Stimulated activated CD8-positive, alpha-beta memory T cell treated with anti-CD3 and anti-CD28 coated beads, Interleukin-4, amount 100 ng/mL, for 24 hours (primary cell): ENCODE measurements around the gene HSPA12A.

ENCODE experiments used
- DNase-seq: peaks from one replicate; pipeline ENCODE4 v3.0.0-alpha.2; 2020; ENCODE audit warnings: low read depth

The HSPA12A gene

GRCh38 chr10:116689744-116690143, 52.6 kb downstream of the HSPA12A start:
- no peak for DNase-seq

DNA sequence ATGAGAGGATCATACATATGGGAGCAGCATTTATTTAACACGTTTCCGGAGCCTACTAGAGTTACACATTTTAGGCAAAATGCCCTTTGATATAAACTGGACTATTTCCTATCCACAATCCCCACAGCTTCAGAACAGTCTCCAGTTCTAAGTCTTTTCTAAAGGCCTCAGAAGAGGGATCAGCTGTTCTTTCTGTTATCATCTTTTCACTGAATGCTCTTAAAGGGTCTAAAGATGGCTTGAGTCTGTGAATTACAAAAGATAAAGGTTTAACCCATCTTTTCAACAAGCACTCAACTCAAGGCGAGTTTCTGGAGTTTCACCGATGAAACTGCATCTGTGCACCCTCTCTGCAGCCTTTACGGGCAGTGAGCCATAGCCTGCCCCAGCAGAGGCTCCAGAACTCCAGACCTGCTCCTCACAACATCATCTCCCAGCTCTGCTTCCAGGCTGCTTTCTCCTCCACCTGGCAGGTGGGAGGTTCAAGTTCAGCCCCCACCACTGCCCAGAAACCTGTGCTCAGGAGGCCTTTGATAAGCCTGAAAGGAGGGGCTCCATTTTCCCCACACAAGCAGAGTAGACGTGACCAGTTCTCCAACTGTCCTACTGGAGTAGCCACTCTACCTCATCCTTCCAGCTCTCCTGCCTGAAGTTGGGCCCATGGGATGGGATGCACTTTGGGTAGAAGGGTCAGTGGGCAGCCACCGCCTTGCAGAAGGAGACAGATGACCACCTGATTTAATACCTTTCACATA, 53.4 kb downstream of the HSPA12A start:
- no peak for DNase-seq

GRCh38 chr10:116688241-116688711, 54.1 kb downstream of the HSPA12A start:
- no peak for DNase-seq

DNA sequence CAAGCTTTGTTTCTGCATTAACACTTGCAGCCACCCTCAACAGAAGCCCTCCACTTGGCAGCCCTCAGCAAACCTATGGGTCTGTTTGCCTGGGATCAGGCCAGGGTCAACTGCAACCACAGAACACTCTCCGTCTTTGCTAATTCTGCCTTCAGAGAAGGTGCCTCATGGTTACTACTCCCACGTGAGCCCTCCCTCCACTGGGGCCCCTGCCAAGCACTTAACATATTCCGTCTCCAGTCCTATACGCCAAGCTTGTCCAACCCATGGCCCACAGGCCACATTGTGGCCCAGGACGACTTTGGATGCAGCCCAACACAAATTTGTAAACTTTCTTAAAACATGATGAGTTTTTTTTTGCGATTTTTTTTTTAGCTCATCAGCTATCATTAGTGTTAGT, 54.7 kb downstream of the HSPA12A start:
- no peak for DNase-seq

DNA sequence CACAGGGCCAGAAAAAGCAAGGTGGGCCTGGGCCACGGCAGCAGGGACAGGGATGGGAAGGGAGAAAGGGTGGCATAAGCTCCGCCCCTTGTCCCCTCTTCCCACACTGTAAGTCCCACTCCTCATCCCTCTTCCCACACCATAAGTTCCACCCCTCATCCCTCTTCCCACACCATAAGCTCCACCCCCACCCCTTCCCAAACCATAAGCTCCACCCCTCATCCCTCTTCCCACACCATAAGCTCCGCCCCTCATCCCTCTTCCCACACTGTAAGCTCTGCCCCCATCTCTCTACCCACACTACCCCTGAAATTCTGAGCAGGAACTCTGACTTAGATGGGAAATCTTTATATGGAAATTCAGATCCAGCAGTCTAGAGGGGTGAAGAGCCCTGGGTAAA, 55.7 kb downstream of the HSPA12A start:
- DNase-seq = no peak

DNA sequence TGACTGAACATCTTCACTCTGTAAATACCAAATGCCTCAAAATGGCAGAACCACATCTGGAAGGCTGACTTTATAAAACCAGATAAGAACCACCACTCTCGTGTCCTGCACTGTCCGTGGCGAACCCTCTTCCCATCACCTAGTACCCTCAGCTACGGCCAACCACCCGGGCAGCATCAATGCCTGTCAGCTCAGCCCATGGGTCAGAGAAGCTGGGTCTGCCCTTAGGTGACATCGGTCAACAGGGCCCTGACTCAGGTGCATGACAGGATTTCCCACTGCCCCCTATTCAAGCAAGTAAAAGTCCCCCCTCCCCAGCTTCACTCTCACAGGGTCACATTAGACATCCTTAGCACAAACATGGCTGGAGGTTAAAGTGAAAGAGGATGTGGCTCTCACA, 56.6 kb downstream of the HSPA12A start:
- no peak for DNase-seq

DNA sequence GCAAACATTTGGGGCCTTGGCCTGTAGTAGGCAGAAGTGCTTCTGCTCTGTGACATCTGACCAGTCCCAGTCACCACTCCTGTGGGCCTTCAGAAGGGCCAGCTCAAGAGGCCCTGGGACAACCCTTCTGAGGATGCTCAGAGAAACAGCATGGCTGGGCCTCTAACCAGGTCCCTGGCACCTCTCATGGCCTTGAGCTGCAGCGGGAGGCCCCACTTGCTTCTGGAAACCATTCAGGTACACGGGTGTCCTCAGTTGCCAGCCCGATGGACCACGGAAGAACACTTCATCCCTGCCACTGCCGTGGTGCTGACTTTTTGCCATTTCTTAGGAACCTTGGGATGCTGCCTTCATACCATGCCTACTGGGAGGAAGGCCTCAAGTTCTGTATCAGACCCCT, 57.6 kb downstream of the HSPA12A start:
- no peak for DNase-seq

DNA sequence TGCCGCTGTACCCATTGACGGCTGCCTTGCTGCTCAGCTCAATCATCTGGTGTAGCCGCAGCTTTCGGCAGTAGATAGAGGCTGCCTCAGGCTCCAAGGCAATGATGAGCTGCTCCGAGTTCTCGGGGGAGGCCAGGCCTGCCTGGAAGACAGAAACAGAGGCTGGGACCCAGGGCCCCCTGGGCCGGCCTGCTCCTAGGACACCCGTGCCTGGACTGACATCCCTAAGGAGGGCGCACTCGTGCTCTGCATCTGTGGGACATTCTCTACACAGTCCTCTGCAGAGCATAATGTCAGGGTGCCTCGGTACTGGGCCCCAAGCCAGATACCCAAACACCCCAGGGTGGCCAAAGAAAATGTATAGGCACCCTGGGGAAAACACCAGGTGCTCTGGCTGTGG, 58.5 kb downstream of the HSPA12A start:
- no peak for DNase-seq

GRCh38 chr10:116683166-116683565, 59.2 kb downstream of the HSPA12A start:
- no peak for DNase-seq

DNA sequence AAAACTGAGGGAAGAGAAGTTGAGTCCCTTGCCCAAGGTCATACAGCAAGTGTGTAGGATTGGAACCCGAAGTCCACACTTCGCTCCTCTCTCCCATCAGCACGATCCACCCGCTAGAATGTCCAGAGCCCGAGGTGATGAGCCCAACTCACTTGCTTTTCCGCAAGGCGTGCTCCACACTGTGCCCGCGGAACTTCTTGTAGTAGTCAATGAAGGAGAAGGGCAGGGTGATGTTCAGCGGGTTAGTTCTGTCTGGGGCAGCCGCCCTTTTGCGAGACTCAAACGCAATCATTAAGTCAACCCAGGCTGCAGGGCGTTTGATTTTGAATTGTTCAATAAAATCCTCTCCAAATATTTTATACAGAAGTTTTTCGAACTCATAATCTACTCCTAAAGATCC, 63.0 kb downstream of the HSPA12A start:
- DNase-seq = no peak

DNA sequence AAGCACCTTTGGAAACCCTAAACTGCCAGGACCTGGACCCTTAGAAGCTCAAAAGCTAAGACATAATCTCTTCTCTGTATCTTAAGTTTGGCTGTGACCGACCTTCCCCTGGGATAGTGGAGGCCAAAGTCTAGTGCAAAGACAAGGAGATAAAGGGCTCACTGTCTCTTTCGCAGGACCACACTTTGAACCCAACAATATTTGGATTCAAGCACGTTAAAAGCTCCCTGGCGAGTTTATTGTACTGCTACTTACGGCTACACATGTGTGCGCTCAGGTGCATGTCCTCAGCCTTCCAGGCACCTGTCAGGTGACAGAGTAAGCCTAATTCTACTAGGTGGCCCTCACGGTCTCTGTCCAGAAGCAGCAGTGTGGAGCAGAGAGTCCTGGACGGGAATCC, 65.7 kb downstream of the HSPA12A start:
- DNase-seq = no peak

DNA sequence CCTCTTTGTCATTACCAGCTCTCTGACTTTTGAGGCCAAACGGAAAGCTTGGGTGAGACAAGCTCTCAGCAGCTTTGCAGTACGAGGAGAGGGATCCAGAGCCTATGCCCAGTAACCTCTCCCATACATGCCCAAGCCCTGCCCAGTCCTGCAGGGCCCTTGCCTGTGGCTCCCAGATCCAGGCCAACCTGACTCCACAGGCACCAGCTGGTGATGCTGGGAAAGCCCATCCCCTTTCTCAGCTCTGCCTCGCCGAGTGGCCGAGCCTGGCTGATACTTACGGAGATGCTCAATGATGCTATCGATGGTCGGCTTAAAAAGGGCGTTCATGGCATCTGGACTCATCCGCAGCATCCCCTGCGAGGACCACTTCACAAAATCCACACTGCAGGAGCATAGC, 66.2 kb downstream of the HSPA12A start:
- no peak for DNase-seq

GRCh38 chr10:116674901-116675423, 67.4 kb downstream of the HSPA12A start:
- no peak for DNase-seq

DNA sequence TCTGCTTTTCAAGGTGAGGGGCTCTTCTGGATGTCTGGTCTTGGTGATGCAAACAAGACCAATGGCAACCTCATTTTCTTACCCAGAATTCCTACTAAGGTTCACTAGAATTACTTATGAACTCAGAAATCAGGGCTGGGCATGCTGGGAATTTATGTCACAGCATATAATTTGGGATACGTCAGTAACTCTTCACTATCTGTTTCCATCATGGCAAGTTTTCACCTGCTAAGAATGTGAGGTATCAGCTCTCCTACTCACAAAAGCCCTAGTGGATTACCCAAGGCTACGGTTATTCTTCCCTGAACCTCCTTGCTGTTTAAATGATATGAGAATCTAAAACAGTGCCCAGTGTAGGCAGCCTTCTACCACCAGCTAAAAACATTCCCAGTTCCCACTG, 68.5 kb downstream of the HSPA12A start:
- no peak for DNase-seq

GRCh38 chr10:116672891-116673290, 69.5 kb downstream of the HSPA12A start:
- no peak for DNase-seq

DNA sequence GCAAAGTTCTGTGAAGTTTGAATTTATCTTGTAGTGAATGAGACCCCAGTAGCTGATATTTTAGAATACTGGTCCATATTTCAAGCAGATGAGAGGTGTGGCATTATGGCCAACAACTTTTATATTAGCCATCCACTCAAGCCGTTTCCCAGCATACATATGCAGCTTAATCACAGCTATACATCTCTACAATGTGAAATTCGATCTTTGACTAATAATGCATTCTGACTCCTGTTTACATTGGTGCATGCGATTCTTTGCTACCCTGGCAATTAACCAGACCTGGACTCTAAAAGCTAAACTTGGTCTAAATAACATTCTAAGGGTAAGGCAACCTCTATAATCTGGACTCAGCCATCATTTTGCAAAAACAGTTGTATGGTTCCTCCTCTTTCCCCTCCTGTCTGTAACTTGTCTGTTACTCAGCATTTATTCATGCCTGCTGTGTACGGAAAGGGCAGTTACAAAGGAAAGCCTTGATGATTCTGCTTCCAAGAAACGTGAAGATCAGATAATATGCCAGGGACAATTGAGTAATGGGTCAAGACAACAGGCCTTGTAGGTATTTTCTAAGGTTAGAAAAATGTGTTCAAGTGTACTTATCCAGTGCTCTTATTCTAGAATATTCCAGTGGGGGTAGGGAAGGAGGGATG, 71.0 kb downstream of the HSPA12A start:
- no peak for DNase-seq

- no peak for DNase-seq
Observed at GRCh38 chr10:116670706-116671105, 71.7 kb downstream of the HSPA12A start.

DNA sequence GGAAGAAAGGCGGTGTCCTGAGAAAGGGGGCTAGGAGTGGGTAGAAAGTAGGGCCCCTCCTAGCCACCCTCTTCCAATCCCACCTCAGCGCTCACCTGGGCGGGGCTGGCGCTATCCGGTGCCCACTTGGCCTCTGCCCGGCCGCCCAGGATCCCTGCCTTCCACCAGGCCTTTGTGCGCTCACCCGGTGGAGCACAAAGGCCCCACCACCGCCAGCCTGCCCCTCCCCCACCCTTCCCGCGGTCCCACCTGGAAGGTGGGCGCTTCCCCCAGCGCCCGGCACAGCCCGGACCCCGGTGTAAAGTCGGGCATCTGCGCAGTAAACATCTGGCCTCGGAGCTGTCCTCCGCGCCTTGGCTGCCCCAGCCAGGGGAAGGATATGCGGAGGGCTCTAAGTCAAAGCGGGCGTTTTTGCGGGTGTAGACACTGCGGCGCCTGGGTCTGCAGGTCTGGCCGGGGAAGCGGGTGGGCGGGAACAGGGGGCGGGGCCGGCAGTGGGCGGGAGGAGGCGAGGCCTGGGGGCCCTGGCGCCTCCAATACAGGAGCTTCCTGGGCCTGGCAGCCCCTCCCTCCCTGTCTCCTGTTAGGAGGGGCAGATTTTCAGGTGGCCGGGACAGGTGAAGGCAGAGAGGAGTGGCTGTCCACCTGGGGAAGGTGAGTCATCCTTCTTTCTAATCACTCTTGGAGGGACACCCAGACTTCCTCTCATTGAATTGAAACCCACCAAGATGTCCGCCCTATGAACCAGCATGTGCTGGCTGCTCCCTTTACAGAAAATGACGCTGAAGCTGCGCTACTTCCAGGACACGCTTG, 72.3 kb downstream of the HSPA12A start:
- DNase-seq = no peak

DNA sequence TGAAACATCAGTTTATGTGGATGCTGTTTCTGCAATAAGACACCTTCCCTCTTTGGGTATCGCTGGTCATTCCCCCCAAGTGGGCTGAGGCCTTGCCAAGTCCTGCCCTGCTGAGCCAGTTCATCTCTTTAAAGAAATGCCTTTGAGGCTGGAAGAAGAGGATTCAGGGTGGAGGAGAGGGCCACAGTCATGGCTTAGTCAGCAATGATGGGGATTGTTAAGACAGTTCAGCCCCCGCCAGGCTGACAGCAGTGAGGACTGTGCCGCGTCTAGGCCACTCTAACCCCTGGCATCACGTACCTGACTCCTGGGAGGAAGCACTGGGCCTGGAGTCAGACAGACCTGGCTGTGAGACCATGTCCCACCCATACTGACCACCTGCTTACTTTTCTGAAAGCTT, 73.3 kb downstream of the HSPA12A start:
- DNase-seq = no peak

DNA sequence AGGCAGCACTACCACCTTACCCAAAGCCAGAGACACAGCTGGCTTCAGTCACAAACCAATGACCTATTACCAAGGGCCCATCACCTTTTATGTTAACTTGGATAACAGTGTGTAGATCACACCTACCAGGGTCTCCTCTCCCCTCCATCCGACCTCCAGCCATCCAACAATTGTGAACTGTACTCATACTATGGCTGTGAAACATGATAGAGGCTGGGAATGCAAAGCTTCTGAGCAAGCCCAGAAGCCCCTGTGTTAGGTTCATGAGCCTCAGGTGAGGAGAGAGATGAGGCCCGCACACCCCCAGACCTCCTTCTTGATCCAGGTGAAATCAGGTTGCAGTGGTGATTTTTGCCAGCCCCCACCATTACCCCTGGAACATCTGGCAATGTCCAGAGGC, 73.9 kb downstream of the HSPA12A start:
- DNase-seq = no peak

- DNase-seq = no peak
Observed at GRCh38 chr10:116668018-116668417, 74.3 kb downstream of the HSPA12A start.

- no peak for DNase-seq
Observed at GRCh38 chr10:116667484-116667883, 74.9 kb downstream of the HSPA12A start.
